Testis (tissue), 2 donors: Measurements from ENCODE around the gene ERICH2.

Source experiments
- CTCF ChIP-seq, 3 experiments: fragments of 450-650 bp in 2 of 3; fragments of 200-600 bp in 1 of 3; sonication (generic) in 1 of 3; IDR thresholded peaks; one replicate each; pipeline ENCODE4 v1.5.1; 2016 to 2019; ENCODE audit warnings: antibody characterized with exemption in 3 of 3, mild to moderate bottlenecking in 2 of 3, moderate library complexity in 1 of 3
- POLR2A ChIP-seq: fragments of 450-650 bp; IDR thresholded peaks from one replicate; pipeline ENCODE4 v1.6.1; 2017; ENCODE audit warnings: antibody characterized with exemption, mild to moderate bottlenecking, moderate library complexity

GRCh38 chr2:170740660-170741059, 29.5 kb upstream of the ERICH2 start:
- TF ChIP-seq POLR2A (no peak), CTCF (IDR thresholded peaks at IDR 0.05) (no peak)
